IMR-90 (cell line): ENCODE measurements around the gene MRPL30. TPM values are rescaled to one million over a fixed set of nuclear protein-coding genes. Genes with fewer than 3 reads are reported as not detected.

Experiments
- ATAC-seq: fragments of 200-7000 bp; cut with Tn5 transposase; 2 replicates; pipeline ENCODE4 v1.9.1; 2020; ENCODE audit warnings: low read depth, mild to moderate bottlenecking, moderate library complexity
- BruUV-seq: library from RNA; stranded (reverse); fragments of 400-500 nt; replicated peaks from 2 replicates; lab custom pipeline; 2021; lab: Mats Ljungman, UMichigan
- CTCF ChIA-PET: fragments of 300-600 bp; formaldehyde crosslinking; extraction: SDS; loops from one replicate; lab custom pipeline; 2021; ENCODE audit warnings: antibody characterized with exemption; lab: Yijun Ruan, JAX
- POLR2A ChIA-PET: fragments of 300-600 bp; sonication (Branson Sonifier 250); formaldehyde crosslinking; loops from one replicate; lab custom pipeline; 2022; ENCODE audit warnings: antibody characterized with exemption; ENCODE audit not compliant: unreplicated experiment; lab: Charles Lee
- DNase-seq: peaks from one replicate; pipeline ENCODE4 v3.0.0; 2013
- H2AFZ ChIP-seq: replicated peaks from 2 replicates; pipeline ENCODE3; 2013; ENCODE audit warnings: low read length, mild to moderate bottlenecking; ENCODE audit not compliant: poor library complexity
- H2AK5ac ChIP-seq: 2 replicates; pipeline ENCODE4 v1.6.1; 2013; ENCODE audit warnings: low read depth, low read length, inconsistent platforms
- H2AK9ac ChIP-seq: replicated peaks from 2 replicates; pipeline ENCODE3; 2013; ENCODE audit warnings: mild to moderate bottlenecking, low read depth, low read length, moderate library complexity; ENCODE audit not compliant: poor library complexity
- H2BK120ac ChIP-seq: 2 replicates; pipeline ENCODE4 v1.6.1; 2013; ENCODE audit warnings: low read depth, low read length, inconsistent platforms
- H2BK15ac ChIP-seq: 3 replicates; pipeline ENCODE4 v1.6.1; 2013; ENCODE audit warnings: low read depth, low read length, inconsistent platforms
- H2BK20ac ChIP-seq: 2 replicates; pipeline ENCODE4 v1.6.1; 2013; ENCODE audit warnings: low read depth, mild to moderate bottlenecking, inconsistent platforms, low read length, moderate library complexity
- H2BK5ac ChIP-seq: 2 replicates; pipeline ENCODE4 v1.6.1; 2013; ENCODE audit warnings: mild to moderate bottlenecking, low read depth, low read length, inconsistent platforms; ENCODE audit not compliant: poor library complexity, severe bottlenecking
- H3K14ac ChIP-seq: replicated peaks from 2 replicates; pipeline ENCODE4 v1.6.1; 2013; ENCODE audit warnings: low read depth, low read length, inconsistent platforms
- H3K18ac ChIP-seq: 2 replicates; pipeline ENCODE4 v1.6.1; 2013; ENCODE audit warnings: low read depth, low read length, control low read depth
- H3K23ac ChIP-seq: 2 replicates; pipeline ENCODE4 v1.6.1; 2013; ENCODE audit warnings: low read depth, low read length, inconsistent platforms
- H3K27ac ChIP-seq: 2 replicates; pipeline ENCODE4 v1.5.1; 2013; ENCODE audit warnings: mild to moderate bottlenecking, control low read depth, low read length; ENCODE audit not compliant: insufficient read depth
- H3K27me3 ChIP-seq: 2 replicates; pipeline ENCODE4 v1.6.1; 2013; ENCODE audit warnings: low read length; ENCODE audit not compliant: control insufficient read depth, insufficient read depth
- H3K36me3 ChIP-seq: 2 replicates; pipeline ENCODE4 v1.6.1; 2013; ENCODE audit warnings: low read length, mixed read lengths; ENCODE audit not compliant: control insufficient read depth, insufficient read depth
- H3K4ac ChIP-seq: 2 replicates; pipeline ENCODE4 v1.6.1; 2013; ENCODE audit warnings: low read depth, low read length, inconsistent platforms
- H3K4me1 ChIP-seq: 2 replicates; pipeline ENCODE4 v1.6.1; 2013; ENCODE audit warnings: low read length, mixed read lengths; ENCODE audit not compliant: control insufficient read depth, insufficient read depth
- H3K4me2 ChIP-seq: 2 replicates; pipeline ENCODE4 v1.6.1; 2013; ENCODE audit warnings: low read depth, mild to moderate bottlenecking, control low read depth, low read length, moderate library complexity
- H3K4me3 ChIP-seq: 2 replicates; pipeline ENCODE4 v1.5.1; 2013; ENCODE audit warnings: low read depth, mild to moderate bottlenecking, control low read depth, low read length, moderate library complexity; ENCODE audit not compliant: insufficient read depth
- H3K56ac ChIP-seq: 2 replicates; pipeline ENCODE4 v1.6.1; 2013; ENCODE audit warnings: low read length, inconsistent platforms; ENCODE audit not compliant: insufficient read depth; ENCODE audit errors: extremely low read depth
- H3K79me1 ChIP-seq, 2 experiments: 2 replicates each; pipeline ENCODE4 v1.6.1; 2013; ENCODE audit warnings: low read length in 2 of 2, inconsistent platforms in 1 of 2, low read depth in 1 of 2
- H3K9ac ChIP-seq: 2 replicates; pipeline ENCODE4 v1.6.1; 2013; ENCODE audit warnings: low read depth, low read length, control low read depth
- H3K9me1 ChIP-seq: 2 replicates; pipeline ENCODE4 v1.6.1; 2013; ENCODE audit warnings: low read length, inconsistent platforms; ENCODE audit not compliant: insufficient read depth
- H3K9me3 ChIP-seq: 2 replicates; pipeline ENCODE4 v1.6.1; 2013; ENCODE audit warnings: low read length; ENCODE audit not compliant: control insufficient read depth, insufficient read depth
- H4K20me1 ChIP-seq: 2 replicates; pipeline ENCODE4 v1.6.1; 2013; ENCODE audit warnings: low read length, inconsistent platforms; ENCODE audit not compliant: insufficient read depth
- H4K5ac ChIP-seq: 2 replicates; pipeline ENCODE4 v1.6.1; 2013; ENCODE audit warnings: mild to moderate bottlenecking, low read depth, low read length, control low read depth
- H4K8ac ChIP-seq, 2 experiments: 2 replicates each; pipeline ENCODE4 v1.6.1; 2013; ENCODE audit warnings: low read depth in 2 of 2, low read length in 2 of 2, control low read depth in 1 of 2, inconsistent platforms in 1 of 2
- H4K91ac ChIP-seq: 2 replicates; pipeline ENCODE4 v1.6.1; 2013; ENCODE audit warnings: low read depth, low read length, inconsistent platforms; ENCODE audit not compliant: insufficient read depth
- FOS ChIP-seq: fragments of 150-350 bp; IDR thresholded peaks from 2 replicates; pipeline ENCODE4 v1.6.1; 2016; ENCODE audit warnings: low read depth, low read length
- WGBS, 2 experiments: methylation state at CpG; one replicate each; pipeline versions ENCODE4 v1.1.5 to v1.1.7; 2013; ENCODE audit warnings: missing lambda C conversion rate in 2 of 2; ENCODE audit not compliant: insufficient read length in 1 of 2; ENCODE audit errors: extremely low coverage in 2 of 2; 5-methylcytosine and 5-hydroxymethylcytosine counted together
- dilution Hi-C: fragments of 300-500 bp; cut with HindIII; formaldehyde crosslinking; loops from one replicate; pipeline ENCODE4 v1.14.3; 2018; ENCODE audit warnings: low sequenced_read_pairs; ENCODE audit not compliant: unreplicated experiment
- in situ Hi-C: fragments of 300-500 bp; cut with MboI; formaldehyde crosslinking; loops from 3 replicates; pipeline ENCODE4 v1.14.3; 2019; ENCODE audit warnings: low sequenced_read_pairs, inconsistent platforms, mixed read lengths
- intact Hi-C: fragments of 100-400 bp; cut with micrococcal nuclease; formaldehyde crosslinking; loops from 2 replicates; pipeline ENCODE4 v1.10.0; 2022
- polyA plus RNA-seq, 3 experiments: library from polyadenylated mRNA; depleted of rRNA; stranded (reverse); fragments of >200 nt; gene quantifications; 2 replicates each; pipeline ENCODE4 v1.2.3, GENCODE V29; 2012; ENCODE audit warnings: low replicate concordance in 1 of 3
- total RNA-seq: library from RNA; depleted of rRNA; stranded (reverse); fragments of >200 nt; gene quantifications from 2 replicates; pipeline ENCODE4 v1.2.3, GENCODE V29; 2012

Gene MRPL30
- total and polyA plus RNA-seq, 2 of the 4 experiments (the other 2 are of a cell fraction) = 18.7 to 34.8 TPM

GRCh38 chr2:99159594-99159993 is 21.4 kb upstream of the MRPL30 start:
- H3K27me3 ChIP-seq = no peaks in the 10 kb centered on the region

More at GRCh38 chr2:99159594-99159993, 21.4 kb upstream of the MRPL30 start:
- Histone ChIP-seq H3K4me1 (peaks cover 1% of the 10 kb centered on the region; the same call in 1 of the 2 replicates), H3K4me2 (no peak overlapping the region), H3K56ac (no peak overlapping the region), H2BK20ac (no peak overlapping the region), H2BK5ac (no peak overlapping the region), H3K36me3 (no peaks in the 10 kb centered on the region), H4K91ac (no peak overlapping the region), H2AK9ac (no peak overlapping the region), H3K27ac (no peak overlapping the region), H4K20me1 (no peaks in the 10 kb centered on the region), H3K9me1 (no peaks in the 10 kb centered on the region), H3K9me3 (no peaks in the 10 kb centered on the region), H3K79me1 (peaks cover 10 to 12% of the 10 kb centered on the region in 2 experiments), H2AK5ac (no peak overlapping the region), H3K23ac (no peak overlapping the region), H2BK15ac (no peak overlapping the region), H3K4me3 (no peak overlapping the region), H3K14ac (no peak overlapping the region), H3K4ac (no peak overlapping the region), H4K5ac (no peak overlapping the region), H3K18ac (no peak overlapping the region), H4K8ac (no peak overlapping the region), H2AFZ (no peak overlapping the region), H3K9ac (no peak overlapping the region), H2BK120ac (no peak overlapping the region)
- no peak for TF ChIP-seq FOS
- dilution Hi-C loops (no loop called here), in situ Hi-C loops (loop anchor here (25.0 kb wide), 1 partner anchor 1103 kb away; no protein-coding TSS in a partner anchor), intact Hi-C loops (no loop called here)
- POLR2A ChIA-PET = no interaction called here
- BruUV-seq = no TSS peak
- WGBS, 2 experiments = no CpG with 5 or more reads among the region's 4 CpGs
- no peak for DNase-seq
- no peak for ATAC-seq
- CTCF ChIA-PET = no interaction called here
